CD4-positive, alpha-beta T cell treated with Interleukin-6 for 4 hours (primary cell): Measurements from ENCODE around the gene OR10H4.
"Not testable (repeated sequence)": the region's sequence is repeated elsewhere in the genome, so short reads cannot be mapped to it uniquely, and the experiment has no call there.

Experiments
- DNase-seq: peaks from one replicate; pipeline ENCODE4 v3.0.0-alpha.2; 2020; ENCODE audit warnings: mixed read lengths

The OR10H4 gene

DNA sequence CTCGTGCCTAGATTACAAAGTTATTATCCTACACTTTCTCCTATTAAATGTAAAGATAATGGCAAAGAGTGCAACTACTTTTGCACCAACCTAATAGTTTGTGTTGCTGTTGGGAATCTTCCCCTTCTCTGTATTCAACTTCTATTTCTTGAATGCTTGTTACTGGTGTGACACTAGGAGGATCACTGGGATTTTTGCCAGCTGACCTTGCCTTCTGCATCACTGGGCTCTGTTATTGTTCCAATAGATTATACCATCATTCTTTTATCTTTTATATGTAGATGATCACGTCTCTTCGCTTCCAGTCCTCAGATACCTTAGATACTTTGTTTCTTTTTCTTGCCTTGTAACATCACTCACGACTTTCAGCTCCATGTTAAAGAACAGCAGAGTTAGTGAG lies 3.5 kb upstream of the OR10H4 start:
- DNase-seq, result no peak

DNA sequence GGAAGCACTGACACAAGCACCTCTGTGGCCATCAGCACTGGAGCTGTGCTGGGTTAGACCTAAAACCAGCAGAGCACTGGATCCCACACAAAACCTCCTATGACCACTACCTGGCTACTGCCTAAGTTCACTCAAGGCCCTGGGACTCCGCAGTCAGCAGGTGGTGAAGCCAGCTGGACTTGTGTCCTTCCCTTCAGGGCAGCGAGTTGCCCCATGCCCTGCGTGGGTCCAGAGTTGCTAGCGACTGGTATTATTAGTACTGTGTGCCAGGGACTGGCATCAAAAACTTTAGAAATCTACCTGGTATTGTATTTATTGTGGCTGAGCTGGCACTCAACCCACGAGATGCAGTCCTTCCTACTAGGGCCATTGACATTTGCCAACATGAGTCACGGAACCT lies 6.0 kb downstream of the OR10H4 start:
- no peak for DNase-seq

DNA sequence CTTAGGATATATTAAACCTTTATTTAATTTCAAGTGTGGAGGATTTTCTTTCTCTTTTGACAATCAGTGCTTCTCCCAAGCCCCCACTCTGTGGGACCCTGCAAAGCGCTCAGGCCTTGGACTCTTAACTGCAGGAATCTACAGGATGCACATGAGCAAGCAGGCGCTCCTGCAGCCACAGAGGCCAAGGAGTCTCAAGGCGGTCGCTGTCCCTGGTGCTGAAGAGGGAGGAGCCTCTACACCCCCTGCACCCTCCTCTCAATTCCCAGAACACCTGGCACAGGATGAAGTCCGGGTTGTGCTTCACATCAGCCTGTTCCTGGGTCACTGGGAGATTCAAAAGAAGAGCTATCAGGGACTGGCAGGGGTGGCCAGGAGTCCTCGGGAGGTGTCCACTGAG lies 13.5 kb downstream of the OR10H4 start:
- DNase-seq, result no peak

DNA sequence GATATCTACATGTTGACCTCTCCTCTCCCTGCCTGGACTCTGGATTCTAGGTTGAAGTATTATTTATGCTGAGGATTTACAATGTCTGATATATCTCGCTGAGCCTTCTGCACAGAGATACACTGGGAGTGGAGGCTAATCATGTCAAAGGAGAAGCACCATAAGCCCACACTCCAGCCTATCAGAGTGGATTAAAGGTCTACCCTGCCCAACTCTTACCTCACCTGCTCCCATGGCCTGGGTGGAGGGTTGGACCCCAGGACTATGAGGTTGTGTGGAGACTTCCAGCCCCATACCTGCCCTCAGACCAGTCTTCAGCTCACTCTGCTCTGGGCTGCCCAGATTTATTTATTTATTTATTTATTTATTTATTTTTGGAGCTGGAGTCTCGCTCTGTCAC lies 15.4 kb downstream of the OR10H4 start:
- DNase-seq, result no peak

DNA sequence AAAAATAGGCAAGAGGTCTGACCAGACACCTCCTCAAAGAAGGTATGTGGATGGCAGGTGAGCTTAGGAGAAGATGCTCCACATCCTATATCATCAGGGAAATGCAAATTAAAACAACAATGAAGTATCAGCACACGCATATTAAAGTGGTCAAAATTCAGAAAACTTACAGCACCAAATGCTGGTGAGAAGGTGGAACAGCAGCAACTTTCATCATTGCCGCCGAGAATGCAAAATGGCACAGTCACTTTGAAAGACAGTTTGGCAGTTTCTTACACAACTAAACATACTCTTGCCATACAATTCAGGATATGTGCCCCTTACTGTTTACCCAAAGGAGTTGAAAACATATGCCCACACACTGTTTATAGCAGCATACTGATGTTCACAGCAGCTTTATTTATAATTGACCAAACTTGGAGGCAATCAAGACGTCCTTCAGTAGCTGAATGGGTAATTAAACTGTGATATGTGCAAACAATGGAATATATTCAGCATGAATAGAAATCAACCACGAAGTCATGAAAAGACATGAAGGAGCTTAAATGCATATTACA lies 22.5 kb downstream of the OR10H4 start:
- DNase-seq, result no peak

DNA sequence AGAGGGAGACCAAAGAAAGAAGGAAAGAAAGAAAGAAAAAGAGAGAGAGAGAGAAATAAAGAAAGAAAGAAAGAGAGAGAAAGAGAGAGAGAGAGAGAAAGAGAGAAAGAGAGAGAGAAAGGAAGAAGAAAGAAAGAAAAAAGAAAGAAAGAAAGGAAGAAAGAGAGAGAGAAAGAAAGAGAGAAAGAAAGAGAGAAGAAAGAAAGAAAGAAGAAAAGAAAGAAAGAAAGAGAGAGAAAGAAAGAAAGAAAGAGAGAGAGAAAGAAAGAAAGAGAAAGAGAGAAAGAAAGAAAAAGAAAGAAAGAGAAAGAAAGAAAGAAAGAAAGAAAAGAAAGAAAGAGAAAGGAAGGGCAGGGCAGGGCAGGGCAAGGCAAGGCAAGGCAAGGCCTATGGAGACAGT lies 23.2 kb downstream of the OR10H4 start:
- DNase-seq, result not testable (repeated sequence)

DNA sequence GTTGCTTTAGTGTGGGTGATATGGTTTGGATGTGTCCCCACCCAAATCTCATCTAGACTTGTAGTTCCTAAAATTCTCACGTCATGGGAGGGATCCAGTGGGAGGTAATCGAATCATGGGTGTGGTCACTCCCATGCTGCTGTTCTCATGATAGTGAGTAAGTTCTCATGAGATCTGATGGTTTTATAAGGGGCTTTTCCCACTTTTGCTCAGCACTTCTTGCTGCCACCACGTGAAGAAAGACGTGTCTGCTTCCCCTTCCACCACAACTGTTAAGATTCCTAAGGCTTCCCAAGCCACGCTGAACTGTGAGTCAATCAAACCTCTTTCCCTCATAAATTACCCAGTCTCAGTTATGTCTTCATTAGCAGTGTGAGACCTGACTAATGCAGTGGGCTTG lies 26.0 kb downstream of the OR10H4 start:
- DNase-seq, result no peak

DNA sequence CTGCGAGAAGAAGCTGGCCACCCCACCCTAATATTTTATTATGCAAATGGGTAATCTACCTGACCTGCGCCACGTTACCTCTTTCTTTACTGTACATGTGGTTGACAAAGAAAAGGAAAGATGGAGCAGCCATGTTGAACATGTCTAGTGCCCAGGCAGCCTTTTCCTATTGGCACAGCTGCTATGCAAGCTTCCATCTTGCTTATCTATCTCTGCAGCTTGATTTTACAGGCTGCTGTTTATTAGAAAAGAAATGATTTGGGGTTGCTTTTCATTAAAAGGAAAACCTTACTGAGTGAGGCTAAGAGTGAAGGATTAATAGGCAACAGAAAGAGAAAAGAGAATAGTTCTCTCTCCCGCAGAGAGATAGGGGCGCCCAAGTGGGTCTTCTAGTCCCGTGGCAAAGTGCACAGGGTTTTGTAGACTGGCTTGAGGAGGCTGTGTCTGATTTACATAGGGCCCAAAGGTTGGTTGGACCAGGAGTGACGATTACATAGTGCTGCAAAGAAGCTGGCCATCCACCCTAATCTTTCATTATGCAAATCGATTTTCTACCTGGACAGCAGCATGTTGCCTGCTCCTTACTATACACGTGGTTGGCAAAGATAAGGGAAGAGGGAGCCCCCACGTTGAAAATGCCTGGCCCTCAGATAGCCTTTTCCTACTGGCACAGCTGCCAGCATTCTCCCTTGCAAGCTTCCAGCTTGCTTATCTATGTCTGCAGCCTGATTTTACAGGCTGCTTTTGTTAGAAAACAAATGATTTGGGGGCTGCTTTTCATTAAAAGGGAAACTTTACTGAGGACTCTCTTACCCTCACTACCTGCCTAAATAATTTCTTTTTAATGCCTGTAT lies 28.3 kb downstream of the OR10H4 start:
- no peak for DNase-seq

DNA sequence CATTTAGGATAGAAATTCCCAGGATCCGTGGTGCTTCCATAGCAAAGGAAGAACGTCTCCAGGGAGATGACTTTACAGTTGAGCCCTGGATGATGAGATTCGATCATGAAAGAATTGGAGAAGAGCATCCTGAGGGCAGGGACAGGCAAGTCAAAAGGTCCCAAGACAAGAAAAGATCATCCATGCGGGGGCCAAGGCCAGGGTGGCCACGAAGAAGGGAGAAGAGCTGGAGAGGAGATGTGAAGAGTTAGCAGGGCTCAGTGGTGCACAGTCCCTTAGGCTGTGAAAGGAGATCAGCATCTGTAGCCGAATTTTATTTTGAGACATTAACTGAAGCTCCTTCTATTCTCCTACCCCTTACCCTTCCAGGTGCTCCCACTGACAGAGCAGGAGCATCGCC lies 28.9 kb downstream of the OR10H4 start:
- DNase-seq, result no peak

DNA sequence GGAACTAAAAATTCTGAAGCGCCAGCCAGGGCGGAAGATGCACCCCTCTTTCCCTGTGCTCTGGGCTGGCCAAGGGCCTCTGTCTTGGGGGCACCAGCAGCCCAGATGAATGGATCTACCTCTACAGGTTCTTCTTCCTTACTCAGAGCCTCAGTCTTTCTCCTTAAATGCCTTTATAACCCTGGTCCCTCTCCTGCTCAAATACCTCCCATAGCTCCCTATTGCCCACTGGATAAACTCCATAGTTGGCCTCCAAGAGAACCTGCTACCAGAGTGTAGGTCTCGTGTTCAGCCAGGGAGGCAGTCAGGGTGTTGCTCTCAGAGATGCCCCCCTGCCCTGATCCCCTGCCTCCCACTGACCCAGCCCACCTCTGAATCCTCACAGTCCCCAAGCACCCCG lies 30.5 kb downstream of the OR10H4 start:
- DNase-seq, result no peak

DNA sequence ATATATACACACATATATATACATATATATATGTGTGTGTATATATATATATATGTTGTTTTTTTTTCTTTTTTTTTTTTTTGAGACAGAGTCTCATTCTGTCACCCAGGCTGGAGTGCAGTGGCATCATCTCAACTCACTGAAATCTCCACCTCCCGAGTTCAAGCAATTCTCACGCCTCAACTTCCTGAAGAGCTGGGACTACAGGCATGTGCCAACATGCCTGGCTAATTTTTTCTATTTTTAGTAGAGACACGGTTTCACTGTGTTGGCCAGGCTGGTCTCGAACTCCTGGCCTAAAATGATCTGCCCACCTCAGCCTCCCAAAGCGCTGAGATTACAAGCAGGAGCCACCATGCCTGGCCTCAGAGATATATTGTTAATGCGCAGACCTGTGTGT lies 37.0 kb downstream of the OR10H4 start:
- not testable (repeated sequence) for DNase-seq

DNA sequence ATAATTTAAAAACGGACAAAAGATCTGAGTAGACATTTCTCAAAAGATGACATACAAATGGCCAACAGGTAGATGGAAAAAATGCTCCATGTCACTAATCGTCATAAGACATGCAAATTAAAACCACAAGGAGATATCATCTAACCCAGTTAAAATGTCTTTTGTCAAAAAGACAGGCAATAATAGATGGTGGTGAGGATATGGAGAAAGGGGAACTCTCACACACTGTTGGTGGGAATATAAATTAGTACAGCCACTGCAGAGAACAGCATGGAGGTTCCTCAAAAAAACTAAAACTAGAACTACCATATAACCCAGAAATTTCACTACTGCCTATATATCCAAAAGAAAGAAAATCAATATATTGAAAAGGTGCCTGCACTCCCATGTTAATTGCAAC lies 37.9 kb downstream of the OR10H4 start:
- no peak for DNase-seq

DNA sequence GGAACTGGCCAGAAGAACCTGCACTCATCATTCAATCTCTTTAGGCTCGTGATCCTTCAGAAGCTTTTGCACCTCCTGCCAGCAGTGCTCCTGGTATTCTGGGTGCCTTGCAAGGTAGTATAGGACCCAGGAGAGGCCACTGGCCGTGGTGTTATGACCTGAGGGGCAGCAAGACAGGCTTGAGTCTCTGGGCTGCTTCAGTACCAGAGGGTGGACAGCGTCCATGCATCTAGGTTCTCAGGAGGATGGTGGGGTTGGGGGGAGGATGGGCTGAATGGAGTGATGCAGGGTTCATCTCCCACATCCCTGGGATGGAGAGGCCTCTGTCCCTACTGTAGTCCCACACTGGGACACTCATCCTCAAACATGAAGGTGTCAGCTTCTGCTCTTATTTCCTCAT lies 41.1 kb downstream of the OR10H4 start:
- no peak for DNase-seq

DNA sequence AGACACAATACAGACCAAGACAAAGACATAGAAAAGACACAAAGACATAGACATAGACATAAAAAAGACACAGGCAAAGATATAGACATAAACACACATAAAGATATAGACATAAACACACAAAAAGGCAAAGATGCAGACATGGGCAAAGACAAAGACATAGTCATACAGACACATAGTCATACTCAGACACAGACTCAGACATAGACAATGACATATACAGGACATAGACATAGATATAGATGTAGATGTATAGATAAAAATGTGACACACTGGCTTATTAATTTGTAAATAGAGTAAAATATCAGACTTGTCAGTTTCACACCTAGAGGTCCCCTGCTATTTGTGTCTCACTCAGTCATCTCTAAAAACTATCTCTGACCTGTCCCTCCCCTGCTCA lies 42.8 kb downstream of the OR10H4 start:
- no peak for DNase-seq

DNA sequence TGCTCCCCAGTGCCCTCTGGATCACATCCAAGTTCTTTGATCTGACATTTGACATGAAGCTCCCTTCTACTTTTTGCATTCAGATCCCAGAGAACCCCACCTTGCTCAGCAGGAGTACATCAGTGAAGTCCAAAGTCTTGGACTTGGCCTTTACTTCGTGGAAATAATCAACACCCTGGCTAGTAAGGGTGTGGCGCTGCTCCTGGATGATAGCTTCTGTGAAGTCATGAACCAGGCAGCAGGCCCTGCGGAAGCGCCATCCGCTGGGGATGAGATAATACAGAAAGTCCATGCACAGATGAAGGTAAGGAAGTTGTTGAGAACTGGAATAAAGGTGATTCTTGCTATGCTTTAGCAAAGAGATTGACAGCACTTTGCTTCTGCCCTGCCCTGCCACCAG lies 43.2 kb downstream of the OR10H4 start:
- DNase-seq, result no peak

DNA sequence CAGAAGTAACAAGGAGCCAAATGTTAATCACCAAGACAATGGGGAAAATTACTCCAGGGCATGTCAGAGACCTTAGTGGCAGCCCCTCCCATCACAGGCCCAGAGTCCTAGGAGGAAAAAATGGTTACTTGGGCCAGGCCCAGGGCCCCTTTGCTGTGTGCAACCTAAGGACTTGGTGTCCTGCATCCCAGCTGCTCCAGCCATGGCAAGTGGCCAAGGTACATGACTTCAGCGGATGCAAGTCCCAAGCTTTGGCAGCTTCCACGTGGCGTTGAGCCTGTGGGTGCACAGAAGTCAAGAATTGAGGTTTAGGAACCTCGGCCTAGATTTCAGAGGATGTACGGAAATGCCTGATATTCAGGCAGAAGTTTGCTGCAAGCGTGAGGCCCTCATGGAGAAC lies 46.7 kb downstream of the OR10H4 start:
- no peak for DNase-seq

DNA sequence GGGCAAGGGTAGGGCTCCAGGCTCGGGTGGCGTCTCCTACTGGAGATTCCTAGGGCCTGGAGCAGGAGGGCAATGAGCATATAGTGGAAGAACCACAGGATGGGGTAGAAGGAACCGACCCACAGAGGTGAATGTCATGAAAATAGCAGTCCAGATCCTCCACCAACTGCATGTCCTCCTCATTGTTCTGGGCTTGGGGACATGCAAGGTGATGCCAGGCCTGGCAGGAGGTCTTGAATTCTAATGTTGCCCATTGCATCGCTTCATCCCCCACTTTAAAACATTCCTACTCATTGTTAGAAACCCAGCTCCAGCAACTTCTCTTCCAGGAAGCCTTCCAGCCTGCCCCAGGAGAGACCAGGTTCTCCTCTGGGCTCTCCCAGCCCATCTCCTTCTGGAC lies 49.4 kb downstream of the OR10H4 start:
- no peak for DNase-seq
